GM23338 (cell line): Measurements from ENCODE around the gene GPA33.

Experiments used
- POLR2AphosphoS5 ChIP-seq: IDR thresholded peaks from 2 replicates; pipeline ENCODE4 v1.6.1; 2016; ENCODE audit warnings: antibody characterized with exemption, low read depth
- TF ChIP-seq, protein P1 (sequence below), 2 experiments: fragments of 200-600 bp in 1 of 2; sonication (generic) in 1 of 2; conservative IDR thresholded peaks; 2 replicates each; pipeline versions ENCODE4 v1.5.1 to v1.6.1; 2016 to 2017; ENCODE audit warnings: antibody characterized with exemption in 2 of 2, low read depth in 2 of 2, mild to moderate bottlenecking in 2 of 2, moderate library complexity in 1 of 2
- TF ChIP-seq, protein P2 (sequence below): IDR thresholded peaks from one replicate; pipeline ENCODE4 v1.6.1; 2018; ENCODE audit warnings: antibody characterized with exemption; ENCODE audit not compliant: unreplicated experiment

DNA sequence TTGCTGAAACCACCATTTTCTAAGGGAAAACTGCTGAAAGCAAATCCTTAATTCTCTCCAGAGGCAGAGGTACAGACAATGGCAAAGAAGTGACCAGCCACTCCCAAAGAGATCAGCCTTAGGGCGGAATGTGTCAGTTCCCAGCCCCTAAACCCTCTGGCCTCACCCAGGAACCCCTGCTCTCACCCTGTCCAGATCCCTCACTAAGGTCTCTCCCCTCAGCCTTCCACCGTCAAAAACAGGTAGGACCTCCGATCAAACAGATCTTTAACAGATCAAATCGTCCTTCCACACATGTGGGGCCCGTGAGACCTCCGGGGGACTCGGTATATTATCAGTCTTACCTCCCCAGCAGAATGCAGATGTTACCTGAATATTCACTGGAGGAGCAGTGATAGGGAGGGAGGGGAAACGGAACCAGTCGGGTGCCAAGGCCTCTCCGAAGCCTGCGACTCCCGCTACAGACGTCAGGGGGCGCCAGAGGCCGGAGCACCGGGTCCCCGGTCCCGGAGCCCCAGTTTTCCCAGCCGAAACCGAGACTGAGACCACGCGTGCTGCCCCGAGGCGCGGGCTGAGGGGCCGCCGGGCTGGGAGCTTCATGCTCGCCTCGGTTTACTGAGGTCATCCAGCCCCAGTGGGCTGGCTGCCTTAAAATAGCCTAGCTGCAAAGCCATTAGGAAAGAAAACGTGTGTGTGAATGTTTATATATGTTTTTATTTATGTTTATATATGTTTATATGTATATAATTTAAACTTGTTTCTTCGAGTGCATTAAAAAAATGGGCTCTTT is 23.6 kb downstream of the GPA33 start:
- TF ChIP-seq POLR2AphosphoS5: no peak
- TF ChIP-seq, protein P1, sequence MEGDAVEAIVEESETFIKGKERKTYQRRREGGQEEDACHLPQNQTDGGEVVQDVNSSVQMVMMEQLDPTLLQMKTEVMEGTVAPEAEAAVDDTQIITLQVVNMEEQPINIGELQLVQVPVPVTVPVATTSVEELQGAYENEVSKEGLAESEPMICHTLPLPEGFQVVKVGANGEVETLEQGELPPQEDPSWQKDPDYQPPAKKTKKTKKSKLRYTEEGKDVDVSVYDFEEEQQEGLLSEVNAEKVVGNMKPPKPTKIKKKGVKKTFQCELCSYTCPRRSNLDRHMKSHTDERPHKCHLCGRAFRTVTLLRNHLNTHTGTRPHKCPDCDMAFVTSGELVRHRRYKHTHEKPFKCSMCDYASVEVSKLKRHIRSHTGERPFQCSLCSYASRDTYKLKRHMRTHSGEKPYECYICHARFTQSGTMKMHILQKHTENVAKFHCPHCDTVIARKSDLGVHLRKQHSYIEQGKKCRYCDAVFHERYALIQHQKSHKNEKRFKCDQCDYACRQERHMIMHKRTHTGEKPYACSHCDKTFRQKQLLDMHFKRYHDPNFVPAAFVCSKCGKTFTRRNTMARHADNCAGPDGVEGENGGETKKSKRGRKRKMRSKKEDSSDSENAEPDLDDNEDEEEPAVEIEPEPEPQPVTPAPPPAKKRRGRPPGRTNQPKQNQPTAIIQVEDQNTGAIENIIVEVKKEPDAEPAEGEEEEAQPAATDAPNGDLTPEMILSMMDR (conservative IDR thresholded peaks at IDR 0.05; ENCODE audit: low read depth in 2 of 2): peak; percentile 87 to 94
- TF ChIP-seq, protein P2, sequence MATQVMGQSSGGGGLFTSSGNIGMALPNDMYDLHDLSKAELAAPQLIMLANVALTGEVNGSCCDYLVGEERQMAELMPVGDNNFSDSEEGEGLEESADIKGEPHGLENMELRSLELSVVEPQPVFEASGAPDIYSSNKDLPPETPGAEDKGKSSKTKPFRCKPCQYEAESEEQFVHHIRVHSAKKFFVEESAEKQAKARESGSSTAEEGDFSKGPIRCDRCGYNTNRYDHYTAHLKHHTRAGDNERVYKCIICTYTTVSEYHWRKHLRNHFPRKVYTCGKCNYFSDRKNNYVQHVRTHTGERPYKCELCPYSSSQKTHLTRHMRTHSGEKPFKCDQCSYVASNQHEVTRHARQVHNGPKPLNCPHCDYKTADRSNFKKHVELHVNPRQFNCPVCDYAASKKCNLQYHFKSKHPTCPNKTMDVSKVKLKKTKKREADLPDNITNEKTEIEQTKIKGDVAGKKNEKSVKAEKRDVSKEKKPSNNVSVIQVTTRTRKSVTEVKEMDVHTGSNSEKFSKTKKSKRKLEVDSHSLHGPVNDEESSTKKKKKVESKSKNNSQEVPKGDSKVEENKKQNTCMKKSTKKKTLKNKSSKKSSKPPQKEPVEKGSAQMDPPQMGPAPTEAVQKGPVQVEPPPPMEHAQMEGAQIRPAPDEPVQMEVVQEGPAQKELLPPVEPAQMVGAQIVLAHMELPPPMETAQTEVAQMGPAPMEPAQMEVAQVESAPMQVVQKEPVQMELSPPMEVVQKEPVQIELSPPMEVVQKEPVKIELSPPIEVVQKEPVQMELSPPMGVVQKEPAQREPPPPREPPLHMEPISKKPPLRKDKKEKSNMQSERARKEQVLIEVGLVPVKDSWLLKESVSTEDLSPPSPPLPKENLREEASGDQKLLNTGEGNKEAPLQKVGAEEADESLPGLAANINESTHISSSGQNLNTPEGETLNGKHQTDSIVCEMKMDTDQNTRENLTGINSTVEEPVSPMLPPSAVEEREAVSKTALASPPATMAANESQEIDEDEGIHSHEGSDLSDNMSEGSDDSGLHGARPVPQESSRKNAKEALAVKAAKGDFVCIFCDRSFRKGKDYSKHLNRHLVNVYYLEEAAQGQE: no peak
